Measurements from ENCODE around the gene C1QL4. TPM values are rescaled to one million over a fixed set of nuclear protein-coding genes. Genes with fewer than 3 reads are reported as not detected.
"Not testable (repeated sequence)": the region's sequence is repeated elsewhere in the genome, so short reads cannot be mapped to it uniquely, and the experiment has no call there.

Gene C1QL4
- under 1 TPM in 2 of 3 donors, not detected in 1; 0.33 to 0.44 TPM for total RNA-seq

GRCh38 chr12:49336645-49337584 is at the start of gene C1QL4:
Gene C1QL4, minus strand, starts transcription at chr12:49337188. Its CDS starts 711 bp downstream, at chr12:49336477.
- intact Hi-C loops (cut with DNase I; ENCODE audit: low total_unique reads) = no loop called here
- peak; percentile 69 to 80 for DNase-seq (ENCODE audit: low spot score in 2 of 2)
- no peaks in the 10 kb centered on the region for H3K9me3 ChIP-seq
- H3K27me3 ChIP-seq = peaks cover 10 to 30% of the 10 kb centered on the region in 2 donors
- no peak within 1 kb of the TSS for H3K27ac ChIP-seq
- peak within 1 kb of the TSS; percentile 21 to 61 (median 43) for H3K4me3 ChIP-seq
- no peaks in the 10 kb centered on the region for H3K36me3 ChIP-seq
- H3K4me1 ChIP-seq = no peaks in the 10 kb centered on the region
- TF ChIP-seq CTCF (IDR thresholded peaks at IDR 0.05) = peak; percentile 49 to 72 (median 55)
- TF ChIP-seq POLR2A (IDR thresholded peaks at IDR 0.05) = no peak

GRCh38 chr12:49380184-49380583 is 43.2 kb upstream of the C1QL4 start:
- DNase-seq (ENCODE audit: low spot score in 2 of 2); intact Hi-C loops (cut with DNase I; ENCODE audit: low total_unique reads); H3K9me3 ChIP-seq; H3K36me3 ChIP-seq; H3K27ac ChIP-seq; H3K27me3 ChIP-seq; H3K4me1 ChIP-seq; H3K4me3 ChIP-seq: not testable (repeated sequence)

DNA sequence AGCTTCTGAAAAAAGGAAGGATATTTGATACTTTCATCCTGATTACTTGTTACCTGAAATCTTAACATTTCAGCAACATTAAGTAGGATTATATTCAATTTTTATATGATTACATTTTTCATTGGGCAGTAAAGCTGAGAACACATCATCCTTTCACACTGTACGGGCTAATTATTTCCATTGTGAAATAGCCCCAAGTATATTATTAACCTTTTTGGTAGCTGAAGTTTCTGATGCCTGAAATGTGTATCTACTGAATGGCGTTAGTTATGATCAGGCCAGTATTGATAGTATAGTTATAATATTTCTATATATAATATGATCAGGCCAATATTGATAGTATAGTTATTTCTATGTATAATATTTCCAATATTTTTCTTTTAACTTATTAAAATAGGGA is 40.4 kb upstream of the C1QL4 start:
- no peak for DNase-seq (ENCODE audit: low spot score in 2 of 2)
- intact Hi-C loops (cut with DNase I; ENCODE audit: low total_unique reads) = no loop called here
- Histone ChIP-seq H3K27ac (no peak overlapping the region), H3K4me1 (no peaks in the 10 kb centered on the region), H3K9me3 (no peaks in the 10 kb centered on the region), H3K27me3 (no peaks in the 10 kb centered on the region), H3K36me3 (no peaks in the 10 kb centered on the region), H3K4me3 (no peak overlapping the region)
- TF ChIP-seq POLR2A (IDR thresholded peaks at IDR 0.05) (no peak), CTCF (IDR thresholded peaks at IDR 0.05) (no peak), POLR2AphosphoS5 (IDR thresholded peaks at IDR 0.05) (no peak)

DNA sequence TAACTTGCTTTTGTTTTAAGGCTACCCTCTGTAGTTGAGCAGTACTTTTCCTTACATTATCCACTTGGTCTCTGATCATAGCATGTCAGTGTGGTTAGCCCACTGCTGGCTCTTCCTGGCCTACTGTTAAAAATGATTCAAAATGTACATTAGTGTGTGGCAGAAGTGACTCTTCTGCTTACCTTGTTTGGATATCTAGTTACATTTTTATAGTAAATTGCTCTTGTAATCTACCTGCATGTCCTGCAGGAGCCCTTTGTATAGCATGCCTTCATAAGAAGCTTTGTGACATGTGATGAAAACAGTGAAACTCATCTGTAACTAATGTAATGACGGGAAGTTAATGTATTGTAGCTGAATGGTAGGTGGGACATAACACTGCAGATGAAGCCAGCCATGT is 38.4 kb upstream of the C1QL4 start:
- Histone ChIP-seq H3K4me3 (no peak overlapping the region), H3K27ac (no peak overlapping the region), H3K9me3 (no peaks in the 10 kb centered on the region), H3K4me1 (no peaks in the 10 kb centered on the region), H3K27me3 (no peaks in the 10 kb centered on the region), H3K36me3 (no peaks in the 10 kb centered on the region)
- no peak for TF ChIP-seq POLR2A (IDR thresholded peaks at IDR 0.05)
- no peak for TF ChIP-seq CTCF (IDR thresholded peaks at IDR 0.05)
- DNase-seq (ENCODE audit: low spot score in 2 of 2) = no peak
- intact Hi-C loops (cut with DNase I; ENCODE audit: low total_unique reads) = no loop called here

- intact Hi-C loops (cut with DNase I; ENCODE audit: low total_unique reads) = no loop called here
- H3K9me3 ChIP-seq = no peaks in the 10 kb centered on the region
- no peaks in the 10 kb centered on the region for H3K36me3 ChIP-seq
- H3K27ac ChIP-seq = no peak overlapping the region
- no peaks in the 10 kb centered on the region for H3K27me3 ChIP-seq
- H3K4me1 ChIP-seq = no peaks in the 10 kb centered on the region
- no peak overlapping the region for H3K4me3 ChIP-seq
- no peak for TF ChIP-seq CTCF (IDR thresholded peaks at IDR 0.05)
- no peak for TF ChIP-seq POLR2A (IDR thresholded peaks at IDR 0.05)
- TF ChIP-seq POLR2AphosphoS5 (IDR thresholded peaks at IDR 0.05) = no peak
- DNase-seq (ENCODE audit: low spot score in 2 of 2) = no peak
Measured at GRCh38 chr12:49370539-49370938, 33.6 kb upstream of the C1QL4 start.
